DMS53 treated with DMSO at 0.1 percent for 48 hours (cell line): ENCODE data around the gene STH.

ENCODE experiments used
- DNase-seq: peaks from one replicate; lab custom pipeline; 2025; ENCODE audit not compliant: unreplicated experiment; lab: John Stamatoyannopoulos, UW

STH gene

GRCh38 chr17:45966606-45967280, 32.3 kb upstream of the STH start:
- no peak for DNase-seq

DNA sequence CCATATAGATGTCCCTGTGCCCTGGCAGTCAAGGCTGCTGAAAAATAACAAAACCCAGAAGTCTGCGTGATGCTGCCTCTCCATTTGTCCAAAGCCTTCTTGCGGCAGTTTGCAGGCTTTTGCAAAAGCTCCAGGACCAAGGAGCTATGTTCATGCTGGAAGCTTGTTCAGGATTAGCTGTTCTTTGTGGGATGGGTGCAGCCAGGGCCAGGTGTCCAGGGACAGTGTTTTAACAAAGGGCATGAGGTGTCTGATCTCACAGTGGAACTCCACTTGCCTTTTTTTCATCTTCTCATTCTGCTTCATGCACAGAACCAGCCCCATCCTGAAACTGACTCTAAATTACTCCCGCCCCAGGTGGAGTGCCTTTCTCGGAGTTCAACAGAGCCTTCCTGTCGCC, 31.7 kb upstream of the STH start:
- DNase-seq: no peak

- no peak for DNase-seq
Observed at GRCh38 chr17:45968732-45969131, 30.3 kb upstream of the STH start.

DNA sequence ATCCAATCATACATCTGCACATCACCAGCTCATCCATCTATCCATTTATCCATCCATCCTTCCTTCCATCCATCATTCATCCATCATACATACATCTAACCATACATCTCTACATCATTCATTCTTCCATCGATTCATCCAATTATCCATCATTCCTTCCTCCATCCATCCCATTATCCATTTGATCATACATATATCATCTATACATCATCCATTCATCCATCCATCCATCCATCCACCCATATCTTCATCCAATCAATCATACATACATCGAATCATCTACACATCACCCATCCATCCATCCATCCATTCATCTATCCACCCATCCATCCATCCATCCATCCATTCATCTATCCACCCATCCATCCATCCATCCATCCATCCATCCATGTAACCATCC, 29.3 kb upstream of the STH start:
- DNase-seq: no peak

DNA sequence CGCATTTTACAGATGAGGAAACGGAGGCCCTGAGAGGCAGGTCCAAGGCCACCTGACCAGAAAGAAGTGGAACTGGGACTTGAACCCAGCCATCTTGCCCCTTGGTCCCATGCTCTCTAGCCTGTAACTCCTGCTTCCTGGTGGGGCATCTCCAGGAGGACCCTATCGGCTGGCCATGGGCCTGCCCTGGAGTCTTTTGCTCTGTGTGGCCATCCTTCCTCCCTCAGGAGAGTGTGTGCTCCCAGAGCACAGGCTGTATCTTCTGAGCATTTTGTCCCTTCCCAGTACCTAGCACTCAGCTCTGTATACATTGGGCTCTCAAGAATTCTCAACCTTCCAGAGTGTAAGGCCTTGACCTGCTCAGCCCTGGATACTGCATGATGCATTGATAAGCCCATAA, 28.4 kb upstream of the STH start:
- no peak for DNase-seq

DNA sequence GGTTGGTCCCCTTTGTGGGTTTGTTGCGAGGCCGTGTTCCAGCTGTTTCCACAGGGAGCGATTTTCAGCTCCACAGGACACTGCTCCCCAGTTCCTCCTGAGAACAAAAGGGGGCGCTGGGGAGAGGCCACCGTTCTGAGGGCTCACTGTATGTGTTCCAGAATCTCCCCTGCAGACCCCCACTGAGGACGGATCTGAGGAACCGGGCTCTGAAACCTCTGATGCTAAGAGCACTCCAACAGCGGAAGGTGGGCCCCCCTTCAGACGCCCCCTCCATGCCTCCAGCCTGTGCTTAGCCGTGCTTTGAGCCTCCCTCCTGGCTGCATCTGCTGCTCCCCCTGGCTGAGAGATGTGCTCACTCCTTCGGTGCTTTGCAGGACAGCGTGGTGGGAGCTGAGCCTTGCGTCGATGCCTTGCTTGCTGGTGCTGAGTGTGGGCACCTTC, 27.3 kb upstream of the STH start:
- DNase-seq: no peak

GRCh38 chr17:45972531-45972930, 26.5 kb upstream of the STH start:
- DNase-seq: no peak

- no peak for DNase-seq
Observed at GRCh38 chr17:45973099-45973780, 25.8 kb upstream of the STH start.

GRCh38 chr17:45973946-45974859, 24.8 kb upstream of the STH start:
- DNase-seq: no peak

GRCh38 chr17:45974916-45975630, 24.0 kb upstream of the STH start:
- DNase-seq: no peak

GRCh38 chr17:45975640-45976295, 23.3 kb upstream of the STH start:
- no peak for DNase-seq

GRCh38 chr17:45976391-45976754, 22.7 kb upstream of the STH start:
- no peak for DNase-seq

GRCh38 chr17:45976755-45977505, 22.1 kb upstream of the STH start:
- no peak for DNase-seq

DNA sequence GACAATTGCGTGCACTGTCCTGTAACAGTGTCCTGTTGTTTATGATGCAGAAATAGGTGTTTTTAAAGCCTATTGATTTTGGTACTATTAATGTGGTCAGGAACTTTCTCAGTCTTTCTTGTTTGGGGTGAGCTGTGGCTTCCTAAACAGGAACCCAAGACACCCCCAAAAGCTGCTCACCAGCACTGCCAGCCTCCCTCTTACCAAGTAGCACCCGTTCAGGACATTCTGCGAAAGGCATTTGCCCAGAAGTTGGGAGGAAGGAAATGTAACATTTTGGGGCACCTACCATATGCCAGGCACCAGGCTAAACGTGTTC, 21.6 kb upstream of the STH start:
- DNase-seq: no peak

DNA sequence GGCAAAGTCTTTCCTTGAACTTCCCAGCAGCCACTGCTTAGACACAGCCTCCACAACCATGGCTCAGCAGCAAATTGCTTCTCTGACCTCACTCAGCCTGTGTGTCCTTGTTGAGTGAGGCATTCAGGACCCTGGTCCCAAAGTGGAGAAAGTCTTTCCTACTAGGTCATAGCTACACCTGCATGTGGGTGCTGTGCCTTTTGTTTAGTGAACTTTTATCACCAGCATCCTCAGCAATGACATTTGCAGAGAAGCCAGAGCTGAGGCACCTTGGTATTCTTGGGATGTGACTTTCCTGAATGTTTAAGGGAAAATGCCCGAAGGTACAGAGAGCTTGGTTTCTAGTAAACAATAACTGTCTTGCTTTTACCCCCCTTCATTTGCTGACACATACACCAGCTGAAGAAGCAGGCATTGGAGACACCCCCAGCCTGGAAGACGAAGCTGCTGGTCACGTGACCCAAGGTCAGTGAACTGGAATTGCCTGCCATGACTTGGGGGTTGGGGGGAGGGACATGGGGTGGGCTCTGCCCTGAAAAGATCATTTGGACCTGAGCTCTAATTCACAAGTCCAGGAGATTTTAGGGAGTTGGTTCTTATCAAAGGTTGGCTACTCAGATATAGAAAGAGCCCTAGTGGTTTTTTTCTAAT, 20.9 kb upstream of the STH start:
- DNase-seq: no peak

- no peak for DNase-seq
Observed at GRCh38 chr17:45979137-45979536, 19.9 kb upstream of the STH start.

GRCh38 chr17:45980855-45981254, 18.2 kb upstream of the STH start:
- no peak for DNase-seq

GRCh38 chr17:45981306-45981705, 17.7 kb upstream of the STH start:
- no peak for DNase-seq

- no peak for DNase-seq
Observed at GRCh38 chr17:45982791-45983613, 16.0 kb upstream of the STH start.
